DMS153 (cell line): ENCODE measurements around the gene KLF3.

Experiments
- DNase-seq: peaks from one replicate; lab custom pipeline; 2025; lab: John Stamatoyannopoulos, UW

KLF3 gene

DNA sequence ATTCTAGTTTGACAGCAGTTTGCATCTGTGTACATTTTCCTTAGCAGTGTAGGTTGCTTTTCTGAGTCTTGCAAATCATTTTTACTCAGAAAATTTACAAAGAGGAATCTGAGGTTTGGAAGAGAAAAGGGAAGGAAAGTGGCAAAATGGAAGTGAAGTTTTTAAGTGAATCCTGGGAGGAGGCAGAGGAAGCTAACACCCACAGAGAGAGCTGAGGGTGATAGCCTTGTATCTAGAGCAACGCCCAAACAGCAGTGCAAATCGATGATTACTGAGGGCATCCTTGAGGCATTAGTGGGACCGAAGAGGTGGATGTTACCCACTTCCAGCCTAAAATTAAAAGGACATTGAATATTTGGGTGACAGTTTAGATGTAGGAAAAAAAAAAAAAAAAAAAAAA lies 31.8 kb downstream of the KLF3 start:
- DNase-seq, result no peak

DNA sequence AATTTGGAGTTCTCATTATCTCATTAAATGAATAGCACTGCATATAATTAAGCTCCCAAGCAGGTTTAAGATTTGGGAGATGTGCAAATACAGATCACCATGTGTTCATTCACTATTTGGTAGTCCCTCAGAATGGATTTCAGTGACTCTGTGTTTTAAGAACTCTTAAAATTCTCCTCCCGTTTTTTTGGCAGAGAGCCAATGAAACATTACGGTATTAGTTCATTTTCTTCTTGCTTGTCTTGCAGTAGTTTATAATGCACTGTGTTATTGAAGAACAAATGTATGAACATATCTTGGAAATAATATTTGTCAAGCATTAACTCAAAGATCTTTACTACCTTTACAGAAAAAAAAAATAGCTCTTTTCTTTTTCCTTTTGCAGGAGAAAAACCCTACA lies 32.7 kb downstream of the KLF3 start:
- no peak for DNase-seq

DNA sequence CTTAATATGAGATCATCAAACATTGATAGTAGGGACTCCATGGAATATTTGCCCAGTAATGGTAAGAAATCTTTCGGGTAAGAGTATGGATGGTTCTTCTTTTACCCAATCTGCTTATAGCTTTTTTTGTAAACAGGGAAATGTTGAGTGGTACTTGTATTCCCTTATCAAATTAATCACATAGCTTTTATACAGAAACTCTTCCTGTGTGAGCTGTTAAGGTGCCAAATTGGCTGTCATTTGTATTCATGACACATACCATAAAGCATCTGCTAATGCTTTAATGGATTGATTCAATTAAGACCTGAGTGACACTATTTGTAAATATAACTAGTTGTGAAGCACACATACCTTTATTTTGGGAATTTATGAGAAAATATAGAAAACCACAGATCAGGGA lies 34.2 kb downstream of the KLF3 start:
- DNase-seq, result no peak

DNA sequence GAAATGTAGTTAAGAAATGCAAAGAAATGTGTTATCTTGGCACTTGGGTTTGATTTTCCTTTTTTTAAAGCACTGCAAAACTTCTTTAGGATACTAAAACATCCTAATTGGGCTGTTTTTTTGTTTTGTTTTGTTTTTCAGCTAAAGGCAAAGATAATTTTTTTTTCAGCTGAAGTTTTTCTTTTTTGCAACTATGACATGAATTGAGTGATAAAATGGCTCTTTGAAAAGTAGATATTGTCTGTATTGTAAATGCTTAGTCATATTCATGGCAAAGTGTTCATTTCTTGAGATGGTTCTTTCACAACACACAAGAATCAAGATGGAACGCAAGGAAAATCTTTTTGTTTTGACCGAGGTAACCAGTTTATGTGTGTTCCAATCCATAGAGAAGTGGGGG lies 35.1 kb downstream of the KLF3 start:
- DNase-seq, result no peak

DNA sequence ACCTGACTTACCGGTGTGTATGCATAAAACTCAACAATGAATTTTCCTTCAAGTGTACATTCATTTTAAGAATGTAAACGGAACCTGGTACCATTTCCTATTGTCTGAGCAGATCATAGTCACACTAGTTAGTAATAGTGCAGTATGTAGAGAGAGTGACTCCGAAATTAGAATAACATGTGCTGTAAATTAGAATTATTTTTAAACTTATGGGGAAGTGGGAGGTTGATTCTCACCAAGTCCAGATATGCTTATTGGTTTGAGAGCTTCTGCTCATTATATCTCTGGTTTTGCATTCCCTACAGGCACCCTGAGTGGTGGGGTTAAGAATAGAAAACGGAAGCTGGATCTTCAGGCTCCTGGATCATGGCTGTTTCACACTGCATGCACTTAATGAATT lies 39.6 kb downstream of the KLF3 start:
- no peak for DNase-seq

DNA sequence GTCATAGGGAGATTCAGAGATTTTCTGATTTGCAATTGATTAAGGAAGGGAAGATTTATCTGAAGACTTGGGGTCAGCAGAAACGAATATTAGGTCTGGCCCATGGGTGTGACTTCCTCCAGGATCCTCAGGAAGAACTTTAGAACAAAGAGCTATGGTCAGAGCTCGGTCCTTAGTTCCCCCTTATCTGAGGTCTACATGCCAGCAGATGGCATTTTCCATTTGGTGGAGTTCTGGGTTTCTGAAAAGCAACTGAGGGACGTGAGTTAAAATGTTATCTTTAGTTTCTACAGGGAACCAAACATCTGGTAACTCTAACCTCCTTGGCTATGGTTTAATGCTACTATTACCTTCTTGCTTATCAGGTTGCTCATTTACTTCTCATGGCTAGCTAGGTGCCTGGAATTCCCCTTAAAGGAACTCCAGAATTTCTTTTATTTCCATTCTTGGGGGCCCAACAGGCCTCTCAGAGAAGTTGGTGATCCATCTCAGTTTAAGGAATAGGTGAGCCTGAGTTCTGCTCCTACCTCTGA lies 40.7 kb downstream of the KLF3 start:
- no peak for DNase-seq

DNA sequence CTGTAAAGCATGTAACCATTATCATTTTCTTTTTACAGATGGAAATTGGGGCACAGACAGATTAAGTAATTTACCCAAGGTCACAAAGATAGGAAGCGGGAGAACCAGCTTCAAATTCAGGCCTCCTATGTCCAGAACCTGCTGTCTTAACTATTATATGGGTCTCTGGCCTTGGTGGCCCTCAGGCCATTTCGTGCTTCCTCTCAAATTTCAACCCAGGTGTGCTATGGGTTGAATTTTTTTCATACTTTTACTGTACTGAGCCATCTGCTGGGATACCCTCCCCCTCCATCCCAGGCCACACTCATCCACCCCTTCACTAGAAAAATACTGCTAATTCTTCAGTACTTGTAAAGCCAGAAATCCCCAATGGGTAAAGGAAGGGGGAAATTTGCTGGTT lies 42.3 kb downstream of the KLF3 start:
- DNase-seq, result no peak

DNA sequence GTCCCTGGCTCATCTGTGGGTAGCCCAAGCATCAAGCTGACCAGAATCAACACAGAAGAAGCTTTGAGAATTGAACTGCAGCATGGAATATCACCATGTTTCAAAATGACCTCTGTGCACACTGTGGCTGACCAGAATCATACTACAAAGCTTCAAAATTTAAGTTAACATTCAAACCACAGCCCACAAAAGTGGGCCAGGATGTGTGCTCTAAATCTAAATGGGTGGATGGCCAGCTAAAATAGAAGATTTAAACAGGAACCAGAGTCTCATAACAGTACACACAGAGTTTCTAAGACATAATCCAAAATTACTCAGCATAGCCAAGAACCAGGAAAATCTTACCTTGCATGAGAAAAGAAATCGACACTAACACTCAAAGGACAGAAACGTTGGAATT lies 46.1 kb downstream of the KLF3 start:
- DNase-seq, result no peak

DNA sequence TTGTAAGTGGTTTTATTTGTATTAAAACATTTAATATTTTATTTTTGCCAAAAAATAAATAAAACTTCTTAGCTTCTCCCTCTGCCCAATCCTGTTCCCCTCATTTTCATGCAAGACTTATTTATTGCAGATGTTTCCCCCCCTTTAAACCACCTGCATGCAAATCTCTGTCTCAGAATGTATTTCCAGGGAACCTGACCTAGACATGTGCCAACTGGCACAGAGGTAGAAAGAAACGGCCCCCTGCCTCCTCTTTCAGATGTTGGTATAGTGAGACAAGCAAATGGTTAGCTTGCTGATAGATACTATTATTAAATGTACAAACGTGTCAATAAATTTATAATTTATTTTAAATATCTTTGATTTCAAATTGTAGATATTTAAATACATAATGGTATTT lies 47.1 kb downstream of the KLF3 start:
- DNase-seq, result no peak

DNA sequence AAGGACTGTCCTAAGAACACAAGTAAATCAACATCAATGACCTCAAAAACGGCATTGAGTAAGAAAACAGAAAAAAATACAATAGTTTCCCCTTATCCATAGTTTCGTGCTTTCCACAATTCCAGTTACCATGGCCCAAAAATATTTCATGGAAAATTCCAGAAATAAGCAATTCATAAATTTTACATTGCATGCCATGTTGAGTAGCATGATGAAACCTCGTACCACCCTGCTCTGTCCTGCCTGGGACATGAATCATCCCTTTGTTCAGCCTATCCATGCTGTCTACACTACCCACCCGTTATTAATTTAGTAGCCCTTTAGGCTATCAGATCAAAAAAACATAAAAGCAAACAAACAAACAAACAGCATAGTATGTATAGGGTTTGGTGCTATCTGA lies 51.1 kb downstream of the KLF3 start:
- no peak for DNase-seq

DNA sequence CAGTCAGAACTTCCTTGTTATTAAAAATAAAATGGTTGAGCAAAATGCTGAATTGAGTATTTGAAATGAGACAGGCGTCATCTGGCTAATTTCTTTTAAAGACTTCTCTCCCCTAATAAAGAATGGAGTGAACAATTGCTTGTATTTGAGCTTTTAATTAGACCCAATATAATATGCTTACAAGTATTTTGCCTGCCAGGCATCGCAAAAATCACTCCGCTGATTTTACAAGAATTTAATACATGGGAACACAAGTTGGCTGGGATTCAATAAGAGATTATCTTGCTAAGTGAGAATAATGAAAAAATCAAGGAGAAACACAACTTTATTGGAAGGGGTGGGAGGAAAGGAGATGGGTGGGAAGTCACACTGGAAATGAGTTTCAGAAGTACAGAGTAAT lies 52.3 kb downstream of the KLF3 start:
- no peak for DNase-seq

DNA sequence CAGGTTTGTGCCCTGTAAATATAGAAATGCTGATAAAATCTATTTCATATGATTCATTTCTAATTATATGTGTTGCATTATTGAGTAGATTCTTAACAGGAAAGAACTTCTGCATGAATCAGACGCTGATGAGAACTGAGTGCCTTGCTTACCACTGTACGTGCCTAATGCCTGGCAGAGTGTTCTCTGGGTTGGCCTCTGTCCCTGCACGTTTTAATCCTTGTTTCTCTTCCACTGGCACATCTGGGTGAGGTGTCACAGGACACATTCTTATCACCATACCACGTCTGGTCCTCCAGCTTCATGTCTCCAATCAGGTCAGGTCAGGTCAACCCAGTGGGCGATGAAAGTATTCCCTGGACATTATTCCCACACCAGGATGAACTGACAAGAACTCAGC lies 53.6 kb downstream of the KLF3 start:
- no peak for DNase-seq

DNA sequence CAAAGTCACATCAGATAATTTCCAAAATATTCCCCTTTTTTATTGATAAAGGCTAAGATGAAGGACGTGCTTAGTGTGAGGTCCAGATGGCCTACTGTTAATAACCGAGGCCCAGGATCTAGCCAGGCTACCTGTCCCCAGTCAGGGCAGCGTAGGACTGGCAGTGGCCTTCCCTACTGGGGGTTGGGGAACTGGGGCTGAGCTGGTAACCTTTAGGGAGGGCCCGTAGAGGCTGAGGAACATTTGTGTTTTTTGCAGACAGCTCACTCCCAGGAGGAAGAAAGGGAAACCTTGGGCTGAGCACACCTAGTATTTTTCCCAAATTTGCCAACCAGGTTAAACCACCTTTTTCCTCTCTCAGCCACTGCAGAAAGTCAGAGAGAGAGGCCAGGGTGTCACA lies 59.1 kb downstream of the KLF3 start:
- DNase-seq, result no peak

DNA sequence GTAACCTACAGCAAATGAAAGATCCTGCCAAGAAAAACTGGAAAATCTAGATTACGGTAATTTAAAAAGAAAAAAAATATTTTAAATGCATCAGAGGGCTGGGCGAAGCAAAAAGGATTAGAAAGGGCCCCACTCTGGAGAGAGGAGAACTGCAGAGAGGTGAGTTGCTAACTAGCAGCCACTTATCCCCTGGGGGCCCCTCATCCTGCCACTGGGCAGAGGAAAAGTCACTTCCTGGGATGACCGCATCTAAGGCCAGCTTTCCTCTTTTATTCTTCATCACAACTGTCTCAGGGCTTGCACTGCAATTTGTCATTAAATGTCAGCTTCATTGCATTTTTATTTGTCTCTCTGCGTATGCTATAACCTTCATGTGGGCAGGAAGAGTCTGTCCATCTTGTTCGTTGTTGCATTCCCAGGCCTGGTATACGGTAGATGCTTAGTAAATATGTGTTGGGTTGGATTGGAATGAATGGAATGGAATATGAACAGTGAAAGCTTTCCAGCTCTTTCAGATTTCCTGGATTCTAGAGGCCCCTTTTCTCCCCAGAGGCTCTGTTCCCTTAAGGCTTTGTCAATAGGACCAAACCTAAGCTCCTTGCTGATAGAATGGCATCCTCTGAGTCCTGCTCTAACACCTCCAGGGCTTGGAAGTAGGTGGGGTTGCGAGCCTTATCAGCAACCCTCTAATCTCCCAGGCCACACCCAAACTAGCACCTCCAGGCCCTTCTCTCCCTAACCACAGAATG lies 59.9 kb downstream of the KLF3 start:
- DNase-seq, result no peak

DNA sequence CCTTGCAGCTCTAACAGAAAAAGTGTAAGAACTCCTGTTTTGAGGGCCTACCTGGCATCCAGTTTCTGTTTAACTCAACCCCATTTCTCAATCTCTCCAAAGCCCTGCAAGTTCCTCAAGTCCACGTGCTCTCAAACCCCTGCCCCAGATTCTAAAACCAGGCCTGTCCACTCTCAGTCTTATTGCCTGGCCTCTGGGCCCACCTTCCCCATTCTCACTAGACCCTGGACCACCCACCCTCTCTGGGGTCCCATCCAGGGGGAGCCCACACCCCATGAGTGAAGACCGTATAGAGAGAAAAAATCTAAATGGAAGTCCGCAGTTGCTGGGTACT lies 60.4 kb downstream of the KLF3 start:
- DNase-seq, result no peak

DNA sequence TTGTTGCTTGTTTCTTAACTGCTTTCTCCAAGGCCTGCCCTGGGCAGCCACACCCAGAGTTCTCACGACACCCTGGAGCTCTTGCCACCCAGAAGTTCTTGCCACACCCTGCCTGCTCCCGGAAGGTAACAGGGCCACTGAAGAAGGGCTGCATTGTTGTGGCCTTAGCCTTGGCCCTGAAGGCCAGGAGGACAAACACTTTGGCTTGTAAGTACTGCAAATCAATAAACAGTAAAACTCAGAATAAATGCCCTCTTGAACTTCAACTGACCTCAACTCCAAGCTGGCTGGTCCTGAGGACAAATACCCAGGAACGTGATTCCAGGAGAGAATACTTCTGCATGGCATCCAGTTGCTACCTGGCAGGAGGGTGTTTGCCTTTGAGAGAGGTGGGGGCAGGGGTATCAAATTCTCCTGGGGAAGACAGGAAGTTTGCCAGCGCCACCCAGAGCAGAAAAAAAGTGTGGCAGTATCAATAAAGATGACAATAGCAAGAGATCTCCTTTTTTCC lies 64.7 kb downstream of the KLF3 start:
- DNase-seq, result peak; percentile 24

DNA sequence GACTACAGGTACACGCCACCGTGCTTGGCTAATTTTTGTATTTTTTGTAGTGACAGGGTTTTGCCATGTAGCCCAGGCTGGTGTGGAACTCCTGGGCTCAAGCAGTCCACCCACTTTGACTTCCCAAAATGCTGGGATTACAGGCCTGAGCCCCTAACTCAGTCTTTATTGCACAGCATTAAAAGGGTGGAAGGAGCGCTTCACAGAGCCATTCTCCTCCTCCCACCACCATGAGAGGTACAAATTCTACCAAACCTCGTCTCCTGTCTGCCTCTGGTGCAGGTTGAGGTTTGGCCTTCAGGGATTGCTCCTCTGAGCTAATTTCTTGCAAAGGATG lies 66.5 kb downstream of the KLF3 start:
- DNase-seq, result no peak

DNA sequence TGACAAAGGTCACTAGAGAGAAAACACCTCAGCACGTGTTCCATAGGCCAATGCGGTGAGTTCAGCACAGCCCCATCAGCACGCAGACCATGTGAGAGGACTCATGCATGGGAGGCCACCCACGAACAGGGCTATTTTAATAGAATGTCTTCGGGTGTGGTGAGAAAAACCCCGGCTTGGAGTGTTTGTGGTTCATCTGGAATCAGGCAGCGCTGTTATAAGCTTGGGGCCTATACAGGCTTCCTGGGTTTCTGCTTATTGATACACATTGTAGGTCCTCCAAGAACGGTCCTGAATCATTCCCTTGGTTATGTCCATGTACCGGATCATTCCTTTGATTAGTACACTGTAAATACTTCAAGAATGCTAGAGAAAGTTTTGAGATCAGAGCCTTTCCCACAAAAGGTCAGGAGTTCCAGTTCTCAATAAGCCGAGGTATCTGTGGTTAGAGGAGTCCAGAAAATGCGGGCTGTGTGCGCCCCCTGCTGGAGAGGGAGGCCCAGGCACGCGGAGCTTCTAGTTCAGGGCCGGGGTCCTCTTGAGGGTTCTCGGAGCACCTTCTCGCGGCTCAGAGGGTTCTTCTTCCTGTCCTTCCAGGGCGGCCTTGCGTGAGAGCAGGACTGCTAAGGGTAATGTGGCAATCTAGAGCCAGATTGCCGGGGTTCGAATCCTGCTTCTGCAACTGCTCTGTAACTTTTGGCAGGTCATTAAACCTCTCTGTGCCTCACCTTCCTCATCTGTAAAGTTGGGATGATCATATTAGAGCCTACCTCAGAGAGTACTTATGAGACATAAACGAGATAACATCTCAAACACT lies 67.0 kb downstream of the KLF3 start:
- peak; percentile 16 for DNase-seq

DNA sequence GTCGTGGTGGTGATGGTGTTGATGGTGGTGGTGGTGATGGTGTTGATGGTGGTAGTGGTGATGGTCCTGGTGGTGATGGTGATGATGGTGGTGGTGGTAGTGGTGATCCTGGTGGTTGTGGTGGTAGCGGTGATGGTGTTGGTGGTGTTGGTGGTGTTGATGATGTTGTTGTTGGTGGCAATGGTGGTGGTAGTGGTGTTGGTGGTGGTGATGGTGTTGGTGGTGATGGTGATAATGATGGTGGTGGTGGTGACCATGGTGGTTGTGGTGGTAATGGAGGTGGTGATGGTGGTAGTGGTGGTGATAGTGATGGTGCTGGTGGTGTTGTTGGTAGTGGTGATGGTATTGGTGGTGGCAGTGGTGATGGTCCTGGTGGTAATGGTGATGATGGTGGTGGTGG lies 69.7 kb downstream of the KLF3 start:
- no peak for DNase-seq

DNA sequence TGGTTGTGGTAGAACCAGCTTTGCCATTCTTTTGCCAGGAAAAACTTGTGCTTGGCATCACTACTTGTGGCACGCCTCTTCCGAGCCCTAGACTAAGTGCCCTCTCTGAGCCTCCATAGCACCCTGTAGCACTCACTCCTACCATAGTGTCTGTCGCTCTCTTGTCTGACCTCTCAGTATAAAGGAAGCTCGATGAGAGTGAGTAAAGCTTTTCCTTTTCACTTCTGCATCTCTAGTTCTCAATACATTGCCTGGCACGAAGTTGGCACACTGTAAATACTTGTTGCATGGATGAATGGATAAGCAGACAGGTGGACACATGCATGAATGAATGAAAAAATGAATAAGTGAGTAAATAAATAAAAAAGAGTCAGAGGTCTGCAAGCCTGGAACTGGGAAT lies 70.4 kb downstream of the KLF3 start:
- no peak for DNase-seq

DNA sequence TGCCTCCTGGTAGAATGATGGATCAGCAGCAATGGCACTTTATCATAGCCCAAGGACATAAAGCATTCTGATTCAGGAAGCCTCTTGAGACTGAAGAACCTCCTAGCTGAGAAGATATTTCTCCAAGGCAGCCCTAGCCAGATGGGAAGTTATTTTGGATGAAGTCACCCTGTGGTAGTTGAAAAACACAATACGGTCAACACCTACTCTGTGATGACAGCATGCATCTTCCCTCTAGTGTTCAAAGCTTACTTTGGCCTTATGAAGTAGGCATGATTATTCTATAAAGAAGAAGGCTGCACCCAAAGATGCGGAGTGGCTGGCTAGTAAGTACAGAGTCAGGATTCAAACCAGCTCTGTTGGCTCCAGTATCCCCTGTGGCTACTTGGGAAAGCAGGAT lies 70.9 kb downstream of the KLF3 start:
- DNase-seq, result no peak

DNA sequence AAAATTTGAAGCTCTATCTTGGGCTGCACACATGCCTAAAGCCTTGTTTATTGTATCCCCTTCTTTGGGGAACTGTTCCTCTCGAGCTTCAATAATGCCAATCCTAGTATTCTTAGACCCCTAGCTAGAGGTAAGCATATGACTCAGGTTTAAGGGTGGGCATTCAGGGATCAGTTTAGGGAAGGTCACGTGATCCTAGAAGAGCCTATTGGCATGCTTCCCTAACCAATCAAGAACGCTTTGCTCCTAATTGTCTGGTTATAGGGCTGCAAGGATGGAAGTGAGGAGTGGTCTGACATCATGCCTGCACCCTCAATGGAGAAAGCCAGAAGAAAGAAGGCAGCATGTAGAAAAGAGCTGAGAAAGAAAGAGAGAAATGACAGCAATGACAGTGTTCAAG lies 71.9 kb downstream of the KLF3 start:
- no peak for DNase-seq

DNA sequence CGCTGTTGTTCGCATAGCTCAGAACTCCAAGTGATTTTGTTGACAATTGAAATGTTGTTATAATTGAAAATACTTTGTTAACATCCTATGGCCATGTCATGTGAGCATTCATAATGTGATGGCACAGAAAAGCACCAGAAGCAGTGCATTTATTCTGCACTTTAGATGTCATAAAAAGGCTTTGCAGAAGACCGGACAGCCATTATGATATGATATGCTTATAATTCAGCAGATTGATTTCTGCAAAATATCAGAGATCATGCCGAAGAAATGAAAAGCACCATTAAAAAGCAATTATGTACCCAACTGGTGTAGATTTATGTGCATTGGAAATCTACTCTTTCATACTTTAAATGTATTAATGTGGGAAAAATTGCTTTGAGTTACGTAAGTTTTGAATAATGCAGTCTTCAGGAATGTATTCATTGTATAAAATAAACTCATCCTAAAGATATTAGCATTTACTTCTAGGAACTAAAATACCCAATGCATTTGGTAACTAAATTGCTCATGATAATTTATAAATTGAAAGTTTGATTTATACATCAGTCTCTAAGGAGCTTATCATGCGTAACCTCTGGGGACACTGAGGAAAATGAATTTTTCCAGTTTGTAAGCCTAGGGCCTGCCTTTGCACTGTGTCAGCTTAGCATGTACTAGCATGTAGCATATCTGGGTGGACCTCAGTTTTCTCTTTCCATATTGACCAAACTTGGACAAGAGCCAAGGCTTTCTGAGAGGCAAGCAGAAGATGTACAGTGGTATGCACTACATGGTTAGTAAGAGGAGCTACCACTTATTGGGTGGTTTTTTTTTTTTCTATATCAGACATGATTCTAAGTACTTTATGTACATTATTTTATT lies 75.2 kb downstream of the KLF3 start:
- DNase-seq, result no peak
